Measurements from ENCODE around the gene ACTR1B.

ACTR1B gene

GRCh38 chr2:97656129-97656755, 7.6 kb downstream of the ACTR1B start:
- DNase-seq (ENCODE audit: low read depth): no peak

GRCh38 chr2:97654791-97655190, 9.1 kb downstream of the ACTR1B start:
- no peak overlapping the region for H3K4me3 ChIP-seq (ENCODE audit: low read depth, low read length)
- no peak for TF ChIP-seq CTCF (IDR thresholded peaks at IDR 0.05; ENCODE audit: low read depth, low read length)
- no peak for TF ChIP-seq POLR2A (IDR thresholded peaks at IDR 0.05; ENCODE audit: extremely low read depth, insufficient read length)
- TF ChIP-seq MAX (IDR thresholded peaks at IDR 0.05; ENCODE audit: low read depth, low read length): no peak
- no peak for TF ChIP-seq MYC (IDR thresholded peaks at IDR 0.05; ENCODE audit: low read depth, low read length)
- no peak for DNase-seq (ENCODE audit: low read depth)

More at GRCh38 chr2:97656129-97656755, 7.6 kb downstream of the ACTR1B start:
- no peak overlapping the region for H3K4me3 ChIP-seq (ENCODE audit: low read depth, low read length)
- TF ChIP-seq MAX (IDR thresholded peaks at IDR 0.05; ENCODE audit: low read depth, low read length) (no peak), POLR2A (IDR thresholded peaks at IDR 0.05; ENCODE audit: extremely low read depth, insufficient read length) (no peak), CTCF (IDR thresholded peaks at IDR 0.05; ENCODE audit: low read depth, low read length) (no peak), MYC (IDR thresholded peaks at IDR 0.05; ENCODE audit: low read depth, low read length) (no peak)

- no peak for TF ChIP-seq MYC (IDR thresholded peaks at IDR 0.05; ENCODE audit: low read depth, low read length)
- TF ChIP-seq POLR2A (IDR thresholded peaks at IDR 0.05; ENCODE audit: extremely low read depth, insufficient read length): no peak
- no peak for TF ChIP-seq MAX (IDR thresholded peaks at IDR 0.05; ENCODE audit: low read depth, low read length)
- TF ChIP-seq CTCF (IDR thresholded peaks at IDR 0.05; ENCODE audit: low read depth, low read length): no peak
- DNase-seq (ENCODE audit: low read depth): no peak
Observed at GRCh38 chr2:97654309-97654708, 9.5 kb downstream of the ACTR1B start.

GRCh38 chr2:97653874-97654273, 10.0 kb downstream of the ACTR1B start:
- no peak for DNase-seq (ENCODE audit: low read depth)

More at GRCh38 chr2:97654309-97654708, 9.5 kb downstream of the ACTR1B start:
- no peak overlapping the region for H3K4me3 ChIP-seq (ENCODE audit: low read depth, low read length)

GRCh38 chr2:97653473-97653872, 10.4 kb downstream of the ACTR1B start:
- DNase-seq (ENCODE audit: low read depth): no peak
- H3K4me3 ChIP-seq (ENCODE audit: low read depth, low read length): no peak overlapping the region
- TF ChIP-seq MYC (IDR thresholded peaks at IDR 0.05; ENCODE audit: low read depth, low read length) (no peak), CTCF (IDR thresholded peaks at IDR 0.05; ENCODE audit: low read depth, low read length) (no peak), POLR2A (IDR thresholded peaks at IDR 0.05; ENCODE audit: extremely low read depth, insufficient read length) (no peak), MAX (IDR thresholded peaks at IDR 0.05; ENCODE audit: low read depth, low read length) (no peak)

More at GRCh38 chr2:97653874-97654273, 10.0 kb downstream of the ACTR1B start:
- no peak overlapping the region for H3K4me3 ChIP-seq (ENCODE audit: low read depth, low read length)
- no peak for TF ChIP-seq POLR2A (IDR thresholded peaks at IDR 0.05; ENCODE audit: extremely low read depth, insufficient read length)
- no peak for TF ChIP-seq CTCF (IDR thresholded peaks at IDR 0.05; ENCODE audit: low read depth, low read length)
- TF ChIP-seq MYC (IDR thresholded peaks at IDR 0.05; ENCODE audit: low read depth, low read length): no peak
- TF ChIP-seq MAX (IDR thresholded peaks at IDR 0.05; ENCODE audit: low read depth, low read length): no peak

Data from NB4 (cell line).